IPS DF 6.9 (cell line): ENCODE results near the gene BCAS1.
"Not testable (repeated sequence)": the region's sequence is repeated elsewhere in the genome, so short reads cannot be mapped to it uniquely, and the experiment has no call there.

Source experiments
- DNase-seq: peaks from one replicate; pipeline ENCODE4 v3.0.0-alpha.2; 2013; ENCODE audit warnings: low read depth, low spot score
- H3K27ac ChIP-seq: one replicate; pipeline ENCODE4 v1.5.1; 2013; ENCODE audit warnings: low read length, control low read depth
- H3K27me3 ChIP-seq: 2 replicates; pipeline ENCODE4 v1.6.1; 2013; ENCODE audit warnings: mild to moderate bottlenecking, low read length; ENCODE audit not compliant: control insufficient read depth, insufficient read depth
- H3K36me3 ChIP-seq: 2 replicates; pipeline ENCODE4 v1.6.1; 2013; ENCODE audit warnings: low read length; ENCODE audit not compliant: control insufficient read depth, insufficient read depth
- H3K4me1 ChIP-seq: 2 replicates; pipeline ENCODE4 v1.6.1; 2013; ENCODE audit warnings: low read length; ENCODE audit not compliant: control insufficient read depth, insufficient read depth
- H3K4me3 ChIP-seq: 2 replicates; pipeline ENCODE4 v1.5.1; 2013; ENCODE audit warnings: mild to moderate bottlenecking, low read length
- H3K9me3 ChIP-seq: 2 replicates; pipeline ENCODE4 v1.6.1; 2013; ENCODE audit warnings: low read length, inconsistent platforms; ENCODE audit not compliant: control insufficient read depth, insufficient read depth
- WGBS: extraction: QIAGEN DNeasy Blood & Tissue Kit; methylation state at CpG from one replicate; pipeline ENCODE4 v1.1.7; 2013; ENCODE audit warnings: mixed read lengths, missing lambda C conversion rate; ENCODE audit not compliant: insufficient read length, insufficient coverage; 5-methylcytosine and 5-hydroxymethylcytosine counted together

The BCAS1 gene

GRCh38 chr20:53977391-53977790 lies 93.0 kb downstream of the BCAS1 start:
- no peaks in the 10 kb centered on the region for H3K9me3 ChIP-seq
- no peaks in the 10 kb centered on the region; the same call in 1 of the 2 replicates for H3K27me3 ChIP-seq
- no peak overlapping the region for H3K4me3 ChIP-seq
- H3K36me3 ChIP-seq: no peaks in the 10 kb centered on the region
- no peaks in the 10 kb centered on the region for H3K4me1 ChIP-seq
- no peak overlapping the region for H3K27ac ChIP-seq
- no CpG with 5 or more reads among the region's 1 CpG for WGBS
- no peak for DNase-seq

- DNase-seq: no peak
- Histone ChIP-seq H3K9me3 (no peaks in the 10 kb centered on the region), H3K4me3 (no peak overlapping the region), H3K27me3 (no peaks in the 10 kb centered on the region; the same call in 1 of the 2 replicates), H3K36me3 (no peaks in the 10 kb centered on the region), H3K27ac (no peak overlapping the region), H3K4me1 (no peaks in the 10 kb centered on the region)
- WGBS: no CpG with 5 or more reads among the region's 5 CpGs
Observed at GRCh38 chr20:53975761-53976160, 94.6 kb downstream of the BCAS1 start.

- no peak for DNase-seq
- Histone ChIP-seq H3K36me3 (no peaks in the 10 kb centered on the region), H3K4me3 (no peak overlapping the region), H3K27me3 (no peaks in the 10 kb centered on the region; the same call in 1 of the 2 replicates), H3K27ac (no peak overlapping the region), H3K9me3 (no peaks in the 10 kb centered on the region), H3K4me1 (no peaks in the 10 kb centered on the region)
- no CpG with 5 or more reads among the region's 19 CpGs for WGBS
Observed at GRCh38 chr20:53974785-53975555, 95.4 kb downstream of the BCAS1 start.

DNA sequence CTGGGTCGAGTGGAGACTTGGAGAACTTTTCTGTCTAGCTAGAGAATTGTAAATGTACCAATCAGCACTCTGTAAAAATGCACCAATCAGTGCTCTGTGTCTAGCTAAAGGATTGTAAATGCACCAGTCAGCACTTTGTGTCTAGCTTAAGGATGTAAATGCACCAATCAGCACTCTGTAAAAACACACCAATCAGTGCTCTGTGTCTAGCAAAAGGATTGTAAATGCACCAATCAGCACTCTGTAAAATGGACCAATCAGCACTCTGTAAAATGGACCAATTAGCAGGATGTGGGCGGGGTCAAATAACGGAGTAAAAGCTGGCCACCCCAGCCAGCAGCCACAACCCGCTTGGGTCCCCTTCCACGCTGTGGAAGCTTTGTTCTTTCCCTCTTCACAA lies 96.5 kb downstream of the BCAS1 start:
- WGBS: no CpG with 5 or more reads among the region's 5 CpGs
- not testable (repeated sequence) for H3K36me3 ChIP-seq, H3K27me3 ChIP-seq

DNA sequence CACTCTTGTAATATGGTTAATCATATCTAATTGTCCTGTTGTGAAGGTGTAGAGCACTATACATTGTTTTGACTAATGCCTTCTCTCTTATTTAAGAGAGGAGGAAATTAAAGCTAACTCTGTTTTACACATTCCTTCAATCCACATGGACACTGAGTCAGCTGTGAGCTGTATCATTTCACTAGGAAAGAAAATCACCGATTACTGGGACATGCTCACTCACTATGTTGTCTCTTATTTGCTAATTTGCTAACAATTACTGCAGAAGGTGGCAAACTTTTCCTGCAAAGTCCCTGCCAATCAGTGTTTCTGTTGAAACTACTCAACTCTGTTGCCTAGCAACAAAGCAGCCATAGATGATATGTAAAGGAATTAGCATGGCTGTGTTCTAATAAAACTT lies 98.2 kb downstream of the BCAS1 start:
- Histone ChIP-seq H3K4me3 (no peak overlapping the region), H3K4me1 (no peaks in the 10 kb centered on the region), H3K27me3 (no peaks in the 10 kb centered on the region), H3K27ac (no peak overlapping the region), H3K36me3 (no peaks in the 10 kb centered on the region), H3K9me3 (no peaks in the 10 kb centered on the region)
- DNase-seq: no peak
- no CpG with 5 or more reads among the region's 1 CpG for WGBS

More for the DNA sequence above, 96.5 kb downstream of the BCAS1 start:
- not testable (repeated sequence) for DNase-seq, H3K4me1 ChIP-seq, H3K27ac ChIP-seq, H3K9me3 ChIP-seq, H3K4me3 ChIP-seq

GRCh38 chr20:53971096-53971683 lies 99.2 kb downstream of the BCAS1 start:
- DNase-seq: no peak
- no CpG with 5 or more reads among the region's 3 CpGs for WGBS
- H3K4me3 ChIP-seq: no peak overlapping the region

GRCh38 chr20:53970232-53970631 lies 100.2 kb downstream of the BCAS1 start:
- no peaks in the 10 kb centered on the region for H3K4me1 ChIP-seq
- H3K4me3 ChIP-seq: no peak overlapping the region
- no peak for DNase-seq
- H3K9me3 ChIP-seq: no peaks in the 10 kb centered on the region
- WGBS: no CpG with 5 or more reads among the region's 2 CpGs
- no peaks in the 10 kb centered on the region for H3K27me3 ChIP-seq
- no peaks in the 10 kb centered on the region for H3K36me3 ChIP-seq
- no peak overlapping the region for H3K27ac ChIP-seq

More at GRCh38 chr20:53971096-53971683, 99.2 kb downstream of the BCAS1 start:
- no peaks in the 10 kb centered on the region for H3K9me3 ChIP-seq
- no peaks in the 10 kb centered on the region for H3K4me1 ChIP-seq
- H3K27me3 ChIP-seq: no peaks in the 10 kb centered on the region
- no peaks in the 10 kb centered on the region for H3K36me3 ChIP-seq
- no peak overlapping the region for H3K27ac ChIP-seq

DNA sequence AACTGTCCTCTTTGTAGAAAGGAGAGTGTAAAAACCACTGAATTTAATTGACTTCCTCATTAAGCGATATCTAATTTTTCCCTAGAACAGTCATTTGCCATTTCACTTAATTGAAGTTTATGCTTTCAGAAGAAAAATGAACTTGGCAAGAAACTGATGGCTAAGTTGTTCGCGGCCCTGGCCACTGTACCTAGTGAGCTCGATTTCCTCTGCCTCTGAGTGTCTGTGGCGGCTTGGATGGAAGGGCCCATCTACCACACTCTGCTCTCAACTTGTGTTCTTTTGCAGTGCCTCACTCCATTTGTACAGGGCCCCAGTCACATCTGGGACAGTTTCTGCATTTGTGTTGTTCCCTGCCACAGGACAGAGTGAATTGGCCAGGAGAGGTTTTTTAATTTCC lies 102.9 kb downstream of the BCAS1 start:
- Histone ChIP-seq H3K4me3 (no peak overlapping the region), H3K4me1 (no peaks in the 10 kb centered on the region), H3K9me3 (no peaks in the 10 kb centered on the region), H3K36me3 (no peaks in the 10 kb centered on the region), H3K27ac (no peak overlapping the region), H3K27me3 (no peaks in the 10 kb centered on the region)
- no peak for DNase-seq
- no CpG with 5 or more reads among the region's 5 CpGs for WGBS

GRCh38 chr20:53966774-53967398 lies 103.5 kb downstream of the BCAS1 start:
- H3K4me3 ChIP-seq: no peak overlapping the region
- no peaks in the 10 kb centered on the region for H3K4me1 ChIP-seq
- no peak overlapping the region for H3K27ac ChIP-seq
- DNase-seq: no peak
- H3K27me3 ChIP-seq: no peaks in the 10 kb centered on the region
- WGBS: no CpG with 5 or more reads among the region's 5 CpGs
- no peaks in the 10 kb centered on the region for H3K36me3 ChIP-seq
- no peaks in the 10 kb centered on the region for H3K9me3 ChIP-seq

DNA sequence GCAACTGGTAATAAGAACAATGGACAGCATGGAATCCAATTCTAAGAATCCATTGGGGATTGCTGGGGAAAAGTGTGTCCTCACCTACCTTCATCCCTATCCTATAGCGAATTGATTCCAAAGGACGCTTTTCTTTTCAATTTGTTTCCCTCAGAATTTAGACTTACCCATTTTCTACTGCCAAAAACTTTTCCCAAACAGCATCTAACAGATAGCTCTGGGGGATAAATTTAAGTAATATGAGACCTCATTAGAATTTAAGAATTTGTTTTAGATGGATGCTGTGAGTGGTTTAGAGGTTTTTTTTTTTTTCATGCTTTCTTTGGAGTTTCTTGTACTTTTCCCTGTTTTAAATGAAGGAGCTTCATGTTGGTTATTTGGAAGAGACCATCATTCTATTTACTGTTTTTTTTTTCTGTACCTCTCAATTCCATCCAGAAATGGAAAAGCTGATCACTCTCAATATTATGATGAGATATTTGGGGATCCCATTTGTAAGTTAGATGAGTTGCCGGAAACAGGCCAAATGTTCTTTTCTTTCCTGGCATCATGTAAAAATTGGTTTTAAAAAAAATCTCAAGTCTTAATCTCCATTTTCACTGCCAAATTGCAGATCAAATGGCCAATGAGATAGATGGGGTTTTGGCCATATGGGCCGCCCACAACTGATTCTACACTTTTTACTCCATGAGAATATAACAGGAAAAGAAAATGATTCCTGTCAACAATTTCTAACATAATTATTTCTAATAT lies 105.7 kb downstream of the BCAS1 start:
- whole genome bisulfite sequencing: no CpG with 5 or more reads among the region's 4 CpGs

More for the DNA sequence above, 105.7 kb downstream of the BCAS1 start:
- H3K4me1 ChIP-seq: no peaks in the 10 kb centered on the region; the same call in 1 of the 2 replicates
- DNase-seq: no peak
- no peaks in the 10 kb centered on the region for H3K36me3 ChIP-seq
- H3K4me3 ChIP-seq: no peak overlapping the region
- no peak overlapping the region for H3K27ac ChIP-seq
- H3K9me3 ChIP-seq: no peaks in the 10 kb centered on the region
- H3K27me3 ChIP-seq: no peaks in the 10 kb centered on the region
